AG04449 (cell line): ENCODE results near the gene FAM20A.
"Not testable (repeated sequence)": the region's sequence is repeated elsewhere in the genome, so short reads cannot be mapped to it uniquely, and the experiment has no call there.

Experiments used
- CTCF ChIA-PET: fragments of 350-600 bp; formaldehyde crosslinking; extraction: SDS; loops from one replicate; lab custom pipeline; 2021; ENCODE audit warnings: antibody characterized with exemption; lab: Yijun Ruan, JAX
- POLR2A ChIA-PET: fragments of 400-600, 350-600 bp; formaldehyde crosslinking; extraction: SDS; loops from one replicate; lab custom pipeline; 2020; ENCODE audit warnings: antibody characterized with exemption, inconsistent platforms; lab: Yijun Ruan, JAX
- DNase-seq: peaks from one replicate; pipeline ENCODE4 v3.0.0-alpha.2; 2010; ENCODE audit warnings: low read depth, low spot score
- H3K4me3 ChIP-seq: 2 replicates; pipeline ENCODE4 v1.5.1; 2011; ENCODE audit warnings: low read depth, mild to moderate bottlenecking, control low read depth, low read length
- CTCF ChIP-seq: IDR thresholded peaks from one replicate; pipeline ENCODE4 v1.5.1; 2011; ENCODE audit warnings: mild to moderate bottlenecking, moderate library complexity, low read length, control low read depth, inconsistent platforms; ENCODE audit not compliant: insufficient read depth; ENCODE audit errors: missing control alignments

FAM20A gene

GRCh38 chr17:68531252-68531651 is 69.9 kb downstream of the FAM20A start:
- no peak for TF ChIP-seq CTCF
- POLR2A ChIA-PET, result no interaction called here
- no peak overlapping the region for H3K4me3 ChIP-seq
- CTCF ChIA-PET, result interaction anchor here (1.1 to 4.0 kb wide), 2 partner anchors 12 to 229 kb away, joined by 3 to 71 read pairs; no protein-coding TSS in a partner anchor
- DNase-seq, result no peak

- no peak overlapping the region for H3K4me3 ChIP-seq
- CTCF ChIA-PET, result interaction anchor here (1.5 to 2.3 kb wide), 2 partner anchors 234 to 235 kb away, joined by 3 to 8 read pairs; no protein-coding TSS in a partner anchor
- POLR2A ChIA-PET, result no interaction called here
- DNase-seq, result no peak
- TF ChIP-seq CTCF, result no peak
Observed at GRCh38 chr17:68527314-68527713, 73.9 kb downstream of the FAM20A start.

GRCh38 chr17:68526548-68526947 is 74.6 kb downstream of the FAM20A start:
- no peak overlapping the region for H3K4me3 ChIP-seq
- DNase-seq, result no peak
- POLR2A ChIA-PET, result no interaction called here
- CTCF ChIA-PET, result interaction anchor here (1.5 to 2.4 kb wide), 4 partner anchors 7 to 236 kb away, joined by 3 to 8 read pairs (median 6); no protein-coding TSS in a partner anchor
- no peak for TF ChIP-seq CTCF

GRCh38 chr17:68522266-68522665 is 78.9 kb downstream of the FAM20A start:
- DNase-seq, result no peak
- TF ChIP-seq CTCF, result no peak
- ChIA-PET CTCF (interaction anchor here (2.3 kb wide), 1 partner anchor 239 kb away, joined by 5 read pairs; no protein-coding TSS in a partner anchor), POLR2A (no interaction called here)
- no peak overlapping the region for H3K4me3 ChIP-seq

GRCh38 chr17:68519911-68520310 is 81.3 kb downstream of the FAM20A start:
- no peak for TF ChIP-seq CTCF
- POLR2A ChIA-PET, result no interaction called here
- H3K4me3 ChIP-seq, result no peak overlapping the region
- CTCF ChIA-PET, result interaction anchor here (1.2 to 1.5 kb wide), 2 partner anchors 14 to 31 kb away, joined by 3 read pairs; no protein-coding TSS in a partner anchor
- DNase-seq, result no peak

- CTCF ChIA-PET, result interaction anchor here (0.6 to 1.2 kb wide), 2 partner anchors 13 to 31 kb away, joined by 3 read pairs; no protein-coding TSS in a partner anchor
- POLR2A ChIA-PET, DNase-seq, H3K4me3 ChIP-seq: not testable (repeated sequence)
Observed at GRCh38 chr17:68519051-68519450, 82.1 kb downstream of the FAM20A start.
